PFSK-1 (cell line): ENCODE results near the gene ADRM1.

Experiments used
- POLR2AphosphoS5 ChIP-seq: IDR thresholded peaks from 2 replicates; pipeline ENCODE4 v1.6.1; 2012; ENCODE audit warnings: low read depth, mild to moderate bottlenecking, control low read depth, low read length, moderate library complexity
- SIN3A ChIP-seq: IDR thresholded peaks from 2 replicates; pipeline ENCODE4 v1.6.1; 2012; ENCODE audit warnings: mild to moderate bottlenecking, low read length, moderate library complexity, borderline replicate concordance; ENCODE audit not compliant: insufficient read depth
- TF ChIP-seq, protein P1 (sequence below), 2 experiments: IDR thresholded peaks; 2 replicates each; pipeline versions ENCODE4 v1.6.1 to v1.8.0; 2011 to 2012; ENCODE audit warnings: low read depth in 2 of 2, low read length in 2 of 2, control low read depth in 1 of 2, inconsistent platforms in 1 of 2, mild to moderate bottlenecking in 1 of 2, moderate library complexity in 1 of 2; ENCODE audit not compliant: insufficient read depth in 1 of 2

DNA sequence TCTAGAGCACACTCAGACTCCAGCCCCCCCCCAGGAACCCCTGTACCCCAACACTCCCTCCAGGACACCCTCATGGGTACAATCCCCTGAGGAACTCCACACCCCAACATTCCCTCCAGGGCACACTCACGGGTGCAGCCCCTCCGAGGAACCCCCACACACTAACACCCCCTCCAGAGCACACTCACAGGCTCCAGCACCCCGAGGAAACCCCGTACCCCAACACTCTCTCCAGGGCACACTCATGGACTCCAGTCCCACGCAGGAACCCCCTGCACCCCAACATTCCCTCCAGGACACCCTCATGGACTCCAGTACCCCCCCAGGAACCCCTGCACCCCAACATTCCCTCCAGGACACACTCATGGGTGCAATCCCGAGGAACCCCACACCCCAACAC, 32.7 kb downstream of the ADRM1 start:
- TF ChIP-seq, protein P1, sequence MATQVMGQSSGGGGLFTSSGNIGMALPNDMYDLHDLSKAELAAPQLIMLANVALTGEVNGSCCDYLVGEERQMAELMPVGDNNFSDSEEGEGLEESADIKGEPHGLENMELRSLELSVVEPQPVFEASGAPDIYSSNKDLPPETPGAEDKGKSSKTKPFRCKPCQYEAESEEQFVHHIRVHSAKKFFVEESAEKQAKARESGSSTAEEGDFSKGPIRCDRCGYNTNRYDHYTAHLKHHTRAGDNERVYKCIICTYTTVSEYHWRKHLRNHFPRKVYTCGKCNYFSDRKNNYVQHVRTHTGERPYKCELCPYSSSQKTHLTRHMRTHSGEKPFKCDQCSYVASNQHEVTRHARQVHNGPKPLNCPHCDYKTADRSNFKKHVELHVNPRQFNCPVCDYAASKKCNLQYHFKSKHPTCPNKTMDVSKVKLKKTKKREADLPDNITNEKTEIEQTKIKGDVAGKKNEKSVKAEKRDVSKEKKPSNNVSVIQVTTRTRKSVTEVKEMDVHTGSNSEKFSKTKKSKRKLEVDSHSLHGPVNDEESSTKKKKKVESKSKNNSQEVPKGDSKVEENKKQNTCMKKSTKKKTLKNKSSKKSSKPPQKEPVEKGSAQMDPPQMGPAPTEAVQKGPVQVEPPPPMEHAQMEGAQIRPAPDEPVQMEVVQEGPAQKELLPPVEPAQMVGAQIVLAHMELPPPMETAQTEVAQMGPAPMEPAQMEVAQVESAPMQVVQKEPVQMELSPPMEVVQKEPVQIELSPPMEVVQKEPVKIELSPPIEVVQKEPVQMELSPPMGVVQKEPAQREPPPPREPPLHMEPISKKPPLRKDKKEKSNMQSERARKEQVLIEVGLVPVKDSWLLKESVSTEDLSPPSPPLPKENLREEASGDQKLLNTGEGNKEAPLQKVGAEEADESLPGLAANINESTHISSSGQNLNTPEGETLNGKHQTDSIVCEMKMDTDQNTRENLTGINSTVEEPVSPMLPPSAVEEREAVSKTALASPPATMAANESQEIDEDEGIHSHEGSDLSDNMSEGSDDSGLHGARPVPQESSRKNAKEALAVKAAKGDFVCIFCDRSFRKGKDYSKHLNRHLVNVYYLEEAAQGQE (IDR thresholded peaks at IDR 0.05; ENCODE audit: insufficient read depth in 1 of 2, low read depth in 2 of 2, low read length in 2 of 2): no peak
- no peak for TF ChIP-seq SIN3A
- no peak for TF ChIP-seq POLR2AphosphoS5
